GM20000 (cell line): Measurements from ENCODE around the gene TNN.

Source experiments
- DNase-seq: peaks from one replicate; pipeline ENCODE4 v3.0.0; 2012; ENCODE audit warnings: low spot score
- TF ChIP-seq, protein P1 (sequence below): IDR thresholded peaks from 2 replicates; pipeline ENCODE4 v1.5.1; 2012; ENCODE audit warnings: mild to moderate bottlenecking, control low read depth; ENCODE audit errors: extremely low read depth, missing control alignments

The TNN gene

DNA sequence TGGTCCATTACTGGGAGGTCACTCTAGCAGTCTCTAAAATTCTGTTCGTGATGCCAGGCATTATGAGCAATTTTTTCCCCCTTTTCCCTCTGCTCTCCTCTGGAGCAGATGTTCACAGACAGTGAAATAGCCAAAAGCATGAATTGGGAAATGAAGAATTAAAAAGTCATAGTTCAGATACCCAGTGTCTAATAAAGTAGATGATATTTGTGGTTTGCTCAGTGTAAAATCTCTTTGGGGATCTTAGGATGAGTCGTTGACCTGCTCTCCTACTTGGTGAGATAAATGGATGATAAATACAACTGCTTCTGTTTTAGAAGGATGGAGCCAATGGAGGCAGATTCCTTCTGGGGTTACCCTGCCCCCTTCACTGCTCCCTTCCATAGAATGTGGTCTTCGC is 68.6 kb downstream of the TNN start:
- no peak for DNase-seq
- TF ChIP-seq, protein P1, sequence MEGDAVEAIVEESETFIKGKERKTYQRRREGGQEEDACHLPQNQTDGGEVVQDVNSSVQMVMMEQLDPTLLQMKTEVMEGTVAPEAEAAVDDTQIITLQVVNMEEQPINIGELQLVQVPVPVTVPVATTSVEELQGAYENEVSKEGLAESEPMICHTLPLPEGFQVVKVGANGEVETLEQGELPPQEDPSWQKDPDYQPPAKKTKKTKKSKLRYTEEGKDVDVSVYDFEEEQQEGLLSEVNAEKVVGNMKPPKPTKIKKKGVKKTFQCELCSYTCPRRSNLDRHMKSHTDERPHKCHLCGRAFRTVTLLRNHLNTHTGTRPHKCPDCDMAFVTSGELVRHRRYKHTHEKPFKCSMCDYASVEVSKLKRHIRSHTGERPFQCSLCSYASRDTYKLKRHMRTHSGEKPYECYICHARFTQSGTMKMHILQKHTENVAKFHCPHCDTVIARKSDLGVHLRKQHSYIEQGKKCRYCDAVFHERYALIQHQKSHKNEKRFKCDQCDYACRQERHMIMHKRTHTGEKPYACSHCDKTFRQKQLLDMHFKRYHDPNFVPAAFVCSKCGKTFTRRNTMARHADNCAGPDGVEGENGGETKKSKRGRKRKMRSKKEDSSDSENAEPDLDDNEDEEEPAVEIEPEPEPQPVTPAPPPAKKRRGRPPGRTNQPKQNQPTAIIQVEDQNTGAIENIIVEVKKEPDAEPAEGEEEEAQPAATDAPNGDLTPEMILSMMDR, result no peak

DNA sequence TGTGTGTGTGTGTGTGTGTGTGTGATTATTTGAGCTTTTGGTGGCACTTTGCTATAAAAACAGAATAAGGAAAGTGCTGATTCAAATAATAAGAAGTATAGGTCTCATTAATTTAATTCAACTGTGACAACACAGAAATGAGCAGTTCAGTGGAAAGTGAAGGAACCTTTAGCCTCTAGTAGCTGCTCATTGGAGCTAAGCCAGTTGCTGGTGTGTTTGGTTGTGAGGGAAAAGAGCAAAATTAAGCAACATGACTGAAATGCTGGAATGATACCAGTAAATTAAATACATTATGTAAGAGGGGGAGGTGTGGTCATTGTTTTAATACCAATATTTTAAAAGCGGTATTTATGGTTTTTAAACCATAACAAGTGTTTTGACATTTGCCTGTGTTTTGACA is 69.7 kb downstream of the TNN start:
- TF ChIP-seq, protein P1, result no peak
- no peak for DNase-seq

DNA sequence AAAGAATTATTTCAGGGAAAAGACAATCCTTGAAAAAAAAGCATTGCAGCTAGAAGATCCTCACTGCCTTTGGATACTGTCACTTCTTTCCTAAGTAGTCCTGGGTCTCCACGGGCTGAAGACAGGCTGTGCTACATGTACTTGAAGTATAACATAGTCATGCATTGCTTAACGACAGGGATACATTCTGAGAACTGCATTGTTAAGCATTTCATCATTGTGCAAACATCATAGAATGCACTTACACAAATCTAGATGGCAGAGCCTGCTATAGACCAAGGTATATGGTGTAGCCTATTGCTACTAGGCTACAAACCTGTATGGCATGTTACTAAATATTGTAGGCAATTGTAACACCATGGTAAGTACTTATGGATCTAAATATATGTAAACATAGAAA is 70.9 kb downstream of the TNN start:
- DNase-seq, result no peak
- TF ChIP-seq, protein P1, result no peak

DNA sequence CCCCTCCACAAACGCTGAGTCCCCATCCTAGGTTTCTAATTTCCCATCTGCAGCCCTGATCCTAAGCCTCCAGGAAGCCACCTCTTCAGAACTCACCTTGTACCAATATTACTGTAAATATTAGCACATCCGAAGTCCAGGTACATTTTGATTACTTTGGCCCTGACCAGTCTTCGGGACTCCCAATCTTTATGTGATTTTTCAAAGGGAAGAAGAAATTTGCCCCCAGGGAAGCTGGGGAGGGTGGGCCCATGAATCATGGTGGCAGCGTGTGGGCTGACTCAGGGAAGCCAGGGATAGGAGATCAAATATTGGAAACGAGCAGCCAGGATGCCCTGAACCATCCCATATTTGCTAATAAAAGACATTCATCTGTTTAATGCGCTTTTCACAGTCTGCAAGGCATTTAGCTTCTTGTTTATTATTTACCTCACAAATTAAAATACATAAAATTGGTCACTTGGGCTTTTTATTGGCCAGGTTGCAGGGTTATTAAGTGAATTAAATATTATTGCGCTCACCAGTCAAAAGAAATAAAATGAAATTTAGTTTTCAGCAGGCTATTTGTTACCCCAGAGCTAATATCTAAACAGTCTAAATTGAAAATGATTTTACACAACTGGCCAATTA is 78.4 kb downstream of the TNN start:
- no peak for DNase-seq

DNA sequence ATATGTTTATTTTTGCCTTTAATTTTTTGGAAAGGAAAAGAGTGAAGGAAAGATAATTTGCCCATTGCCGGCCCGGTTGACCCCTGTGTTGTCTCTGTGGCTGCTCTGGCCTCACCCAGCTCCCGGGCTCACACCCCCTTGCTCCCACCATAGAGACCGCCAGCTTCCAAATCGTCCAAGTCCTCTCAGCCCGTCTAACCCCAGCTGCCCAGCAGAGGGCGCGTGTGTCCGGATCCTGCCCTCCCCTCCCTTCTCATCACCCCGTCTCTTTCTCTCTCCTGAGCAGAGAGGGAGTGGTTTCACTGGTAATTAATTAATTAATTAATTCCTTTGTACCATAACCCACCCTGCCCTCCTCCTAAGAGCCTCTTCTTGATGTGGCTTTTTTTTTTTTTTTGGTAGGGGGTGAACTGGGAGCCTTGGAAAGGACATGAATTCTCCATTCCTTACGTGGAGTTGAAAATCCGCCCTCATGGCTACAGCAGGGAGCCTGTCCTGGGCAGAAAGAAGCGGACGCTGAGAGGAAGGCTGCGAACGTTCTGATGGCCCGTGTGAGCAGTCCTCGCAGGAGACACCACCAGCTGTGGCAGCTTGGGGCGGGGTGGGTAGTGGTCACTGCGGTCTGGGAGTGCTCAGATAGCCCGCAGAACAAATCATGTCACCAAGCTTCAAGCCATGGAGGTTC is 79.0 kb downstream of the TNN start:
- DNase-seq, result peak; percentile 72
- TF ChIP-seq, protein P1, result peak; percentile 87

More for the DNA sequence above, 78.4 kb downstream of the TNN start:
- TF ChIP-seq, protein P1, result no peak

DNA sequence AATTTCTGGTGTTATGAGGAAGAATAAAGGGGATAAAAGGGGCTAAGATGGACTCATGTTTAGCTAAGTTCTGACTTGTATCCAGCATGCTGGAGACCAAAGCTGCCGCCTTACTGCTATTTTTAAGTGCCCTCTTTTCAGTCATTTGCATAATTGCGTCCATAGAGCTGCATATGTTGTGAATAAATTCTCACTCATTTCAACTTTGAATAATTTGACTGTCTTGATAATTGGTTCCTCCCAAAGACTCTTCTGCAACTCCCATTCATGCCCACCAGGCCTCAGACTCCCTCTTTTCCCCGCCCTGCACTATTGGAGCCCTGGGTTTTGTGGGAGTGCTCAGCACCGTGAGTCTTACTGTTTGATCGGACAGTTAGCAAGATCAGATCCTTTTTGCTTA is 79.9 kb downstream of the TNN start:
- no peak for DNase-seq

DNA sequence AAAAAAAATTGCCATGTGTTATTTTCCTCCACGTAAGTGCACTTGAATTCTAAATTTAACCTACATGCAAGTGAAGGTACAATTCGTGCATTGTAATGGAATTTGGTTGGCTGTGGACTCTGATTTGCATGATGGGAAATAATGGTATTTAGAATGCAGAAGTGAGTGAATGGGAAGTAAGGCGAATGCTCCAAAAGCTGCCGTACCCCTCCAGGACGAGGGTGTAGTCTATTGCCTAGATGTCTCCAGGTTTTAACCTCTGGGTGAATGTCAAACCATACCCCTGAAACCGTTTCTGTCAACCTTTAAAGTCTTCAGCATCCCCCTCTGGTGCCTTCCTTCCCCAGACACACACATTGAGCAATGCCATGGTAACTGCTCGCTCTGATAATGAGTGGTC is 80.4 kb downstream of the TNN start:
- DNase-seq, result no peak

More for the DNA sequence above, 79.9 kb downstream of the TNN start:
- TF ChIP-seq, protein P1, result no peak

More for the DNA sequence above, 80.4 kb downstream of the TNN start:
- TF ChIP-seq, protein P1, result no peak
